IPS DF 4.7 (cell line): ENCODE results near the gene SLX4.
"Not testable (repeated sequence)": the region's sequence is repeated elsewhere in the genome, so short reads cannot be mapped to it uniquely, and the experiment has no call there.

Experiments used
- DNase-seq: peaks from one replicate; pipeline ENCODE4 v3.0.0-alpha.2; 2013; ENCODE audit warnings: low spot score; ENCODE audit errors: extremely low read depth

Gene SLX4

GRCh38 chr16:3611146-3611975 is at the start of gene SLX4:
Gene SLX4 (minus strand): TSS chr16:3611606. CDS start chr16:3608964, 2,642 bp downstream.
- DNase-seq = peak; percentile 44

- no peak for DNase-seq
Observed at GRCh38 chr16:3659251-3659650, 47.8 kb upstream of the SLX4 start.

- DNase-seq = no peak
Observed at GRCh38 chr16:3656491-3657468, 45.4 kb upstream of the SLX4 start.

- DNase-seq = not testable (repeated sequence)
Observed at GRCh38 chr16:3656160-3656490, 44.7 kb upstream of the SLX4 start.

- no peak for DNase-seq
Observed at GRCh38 chr16:3655396-3656159, 44.2 kb upstream of the SLX4 start.

- DNase-seq = no peak
Observed at GRCh38 chr16:3655030-3655395, 43.6 kb upstream of the SLX4 start.

- DNase-seq = peak; percentile 64
Observed at GRCh38 chr16:3654249-3654991, 43.0 kb upstream of the SLX4 start, which contains the start of gene DNASE1. Gene DNASE1 (plus strand): TSS chr16:3654691. CDS start chr16:3655374, 683 bp downstream.

GRCh38 chr16:3652373-3653195 is 41.2 kb upstream of the SLX4 start:
- DNase-seq = no peak

GRCh38 chr16:3651461-3652372 is 40.3 kb upstream of the SLX4 start:
- DNase-seq = no peak

- DNase-seq = no peak
Observed at GRCh38 chr16:3650631-3651265, 39.3 kb upstream of the SLX4 start.

- DNase-seq = no peak
Observed at GRCh38 chr16:3646348-3646920, 35.0 kb upstream of the SLX4 start.

- DNase-seq = no peak
Observed at GRCh38 chr16:3645504-3646347, 34.3 kb upstream of the SLX4 start.

GRCh38 chr16:3645108-3645503 is 33.7 kb upstream of the SLX4 start:
- no peak for DNase-seq

- DNase-seq = no peak
Observed at GRCh38 chr16:3643095-3643730, 31.8 kb upstream of the SLX4 start.

- DNase-seq = no peak
Observed at GRCh38 chr16:3642397-3643094, 31.1 kb upstream of the SLX4 start.

- no peak for DNase-seq
Observed at GRCh38 chr16:3641801-3642396, 30.5 kb upstream of the SLX4 start.
